ENCODE measurements around the gene AMT.

AMT gene

GRCh38 chr3:49387721-49388120 lies 34.6 kb downstream of the AMT start:
- DNase-seq, result no peak

- DNase-seq, result no peak
Measured at GRCh38 chr3:49386056-49386756, 36.1 kb downstream of the AMT start.

- no peak for DNase-seq
Measured at GRCh38 chr3:49385617-49386016, 36.7 kb downstream of the AMT start.

- no peak for DNase-seq
Measured at GRCh38 chr3:49383387-49383786, 38.9 kb downstream of the AMT start.

GRCh38 chr3:49378249-49378895 lies 43.9 kb downstream of the AMT start:
- no peak for DNase-seq

- DNase-seq, result no peak
Measured at GRCh38 chr3:49377483-49377882, 44.8 kb downstream of the AMT start.

- DNase-seq, result no peak
Measured at GRCh38 chr3:49371946-49372345, 50.3 kb downstream of the AMT start.

GRCh38 chr3:49370585-49371290 lies 51.5 kb downstream of the AMT start:
- DNase-seq, result no peak

All from NCI-H345 (cell line).